HepG2 (cell line): Measurements from ENCODE around the gene CYB5B. TPM values are rescaled to one million over a fixed set of nuclear protein-coding genes. Genes with fewer than 3 reads are reported as not detected.

Source experiments
- AGO2 ChIP-seq: fragments of 200-400 bp; formaldehyde crosslinking; optimal IDR thresholded peaks from 2 replicates; pipeline ENCODE3; 2017; ENCODE audit warnings: mild to moderate bottlenecking, low read depth, low read length, moderate library complexity
- ARNT2 ChIP-seq: sonication (generic); formaldehyde crosslinking; IDR thresholded peaks from 2 replicates; pipeline ENCODE4 v1.8.0; 2022; ENCODE audit warnings: mild to moderate bottlenecking, low read depth, missing genetic modification reagents, moderate library complexity
- CEBPB ChIP-seq: IDR thresholded peaks from 2 replicates; pipeline ENCODE4 v1.6.1; 2011; ENCODE audit warnings: low read depth, low read length, improper control_type of control experiment, borderline replicate concordance
- CREM ChIP-seq, 2 experiments: sonication (generic) in 1 of 2; formaldehyde crosslinking in 1 of 2; IDR thresholded peaks; 2 replicates each; pipeline versions ENCODE4 v1.4.0 to v1.6.1; 2016 to 2020; ENCODE audit warnings: antibody characterized with exemption in 1 of 2, mild to moderate bottlenecking in 1 of 2, missing genetic modification reagents in 1 of 2
- CTCF ChIP-seq: sonication (generic); formaldehyde crosslinking; IDR thresholded peaks from 2 replicates; pipeline ENCODE4 v1.5.0; 2020; ENCODE audit warnings: mild to moderate bottlenecking, missing genetic modification reagents, moderate library complexity
- FOSL2 ChIP-seq: sonication (generic); formaldehyde crosslinking; IDR thresholded peaks from 2 replicates; pipeline ENCODE4 v1.4.0; 2020; ENCODE audit warnings: missing genetic modification reagents
- JARID2 ChIP-seq: sonication (generic); formaldehyde crosslinking; IDR thresholded peaks from 2 replicates; pipeline ENCODE4 v1.8.1; 2023; ENCODE audit warnings: missing genetic modification reagents, inconsistent platforms; ENCODE audit not compliant: insufficient replicate concordance
- JUND ChIP-seq: sonication (generic); formaldehyde crosslinking; IDR thresholded peaks from 2 replicates; pipeline ENCODE4 v1.8.0; 2022; ENCODE audit warnings: mild to moderate bottlenecking, missing genetic modification reagents
- MAFF ChIP-seq: IDR thresholded peaks from 2 replicates; pipeline ENCODE4 v1.6.1; 2011; ENCODE audit warnings: low read depth, low read length, improper control_type of control experiment
- NRL ChIP-seq: sonication (generic); formaldehyde crosslinking; IDR thresholded peaks from 2 replicates; pipeline ENCODE4 v1.5.0; 2020; ENCODE audit warnings: missing genetic modification reagents, mild to moderate bottlenecking, moderate library complexity, borderline replicate concordance
- SALL2 ChIP-seq: sonication (generic); formaldehyde crosslinking; IDR thresholded peaks from 2 replicates; pipeline ENCODE4 v1.8.1; 2023; ENCODE audit warnings: mild to moderate bottlenecking, missing genetic modification reagents, inconsistent platforms
- SSRP1 ChIP-seq: IDR thresholded peaks from 2 replicates; pipeline ENCODE4 v1.6.1; 2016; ENCODE audit warnings: control low read depth
- TEF ChIP-seq: sonication (generic); formaldehyde crosslinking; IDR thresholded peaks from 2 replicates; pipeline ENCODE4 v1.5.0; 2020; ENCODE audit warnings: missing genetic modification reagents
- ZFAT ChIP-seq: sonication (generic); formaldehyde crosslinking; conservative IDR thresholded peaks from 2 replicates; pipeline ENCODE4 v1.8.1; 2023; ENCODE audit warnings: missing genetic modification reagents, inconsistent platforms
- ZFX ChIP-seq: sonication (generic); formaldehyde crosslinking; IDR thresholded peaks from 2 replicates; pipeline ENCODE4 v1.4.0; 2020; ENCODE audit warnings: mild to moderate bottlenecking, low read depth, missing genetic modification reagents, moderate library complexity
- ZNF687 ChIP-seq: sonication (generic); formaldehyde crosslinking; IDR thresholded peaks from 2 replicates; pipeline ENCODE4 v1.5.1; 2020; ENCODE audit warnings: mild to moderate bottlenecking, missing genetic modification reagents, moderate library complexity
- ZNF7 ChIP-seq: IDR thresholded peaks from 2 replicates; pipeline ENCODE4 v1.6.1; 2016; ENCODE audit warnings: missing biosample characterization, missing genetic modification reagents
- polyA plus RNA-seq, 8 experiments: library from polyadenylated mRNA; depleted of rRNA in 3 of 8; stranded (reverse) in 7 of 8; unstranded in 1 of 8; fragments of >200 nt; fragmentation: Illumina TruSeq in 4 of 8; extraction: Trizol in 4 of 8; gene quantifications; 2 replicates each; pipeline versions ENCODE4 v1.2.1 to v1.2.3, GENCODE V29; 2011 to 2016; ENCODE audit warnings: low read depth in 4 of 8, missing spikeins in 1 of 8, mixed read lengths in 1 of 8; ENCODE audit not compliant: insufficient read depth in 1 of 8
- total RNA-seq, 5 experiments: library from RNA; depleted of rRNA; stranded (reverse); fragments of >200 nt; fragmentation: Illumina TruSeq; extraction: Trizol; gene quantifications; 2 replicates each; pipeline ENCODE4 v1.2.3, GENCODE V29; 2016; ENCODE audit warnings: low read depth in 1 of 5
- TF ChIP-seq, protein P1 (sequence below): sonication (generic); formaldehyde crosslinking; IDR thresholded peaks from 2 replicates; pipeline ENCODE4 v1.8.1; 2023; ENCODE audit warnings: mild to moderate bottlenecking, inconsistent platforms, moderate library complexity, missing genetic modification reagents, borderline replicate concordance
- TF ChIP-seq, protein P2 (sequence below): sonication (generic); formaldehyde crosslinking; IDR thresholded peaks from 2 replicates; pipeline ENCODE4 v1.4.0; 2020; ENCODE audit warnings: missing genetic modification reagents

Gene CYB5B
- total and polyA plus RNA-seq, 2 of the 13 experiments (the other 11 are each of a cell fraction or from before 2014, with no cell fraction given) = 234 to 432 TPM

GRCh38 chr16:69396187-69397061 is 28.0 kb upstream of the CYB5B start (continued):
- TF ChIP-seq ZFX (CRISPR knock-in tag) (peak; percentile 88), ZNF7 (CRISPR knock-in tag) (no peak), CREM (IDR thresholded peaks at IDR 0.05) (peak; percentile 94), CREM (CRISPR knock-in tag; IDR thresholded peaks at IDR 0.05) (peak; percentile 38; the same call in 1 of the 2 replicates), CEBPB (peak; percentile 97), ARNT2 (0 out of 2 replicates have a peak, but pooled peaks have one; percentile 27), MAFF (peak; percentile 100), CTCF (CRISPR knock-in tag) (peak; percentile 80), JUND (CRISPR knock-in tag) (peak; percentile 54), ZFAT (CRISPR knock-in tag) (no peak), ZNF687 (CRISPR knock-in tag) (no peak), FOSL2 (CRISPR knock-in tag) (peak; percentile 75), NRL (CRISPR knock-in tag) (no peak), TEF (no peak), JARID2 (CRISPR knock-in tag) (peak; percentile 10), AGO2 (no peak), SALL2 (CRISPR knock-in tag) (no peak), SSRP1 (CRISPR knock-in tag) (peak; percentile 98)
- TF ChIP-seq, protein P1, sequence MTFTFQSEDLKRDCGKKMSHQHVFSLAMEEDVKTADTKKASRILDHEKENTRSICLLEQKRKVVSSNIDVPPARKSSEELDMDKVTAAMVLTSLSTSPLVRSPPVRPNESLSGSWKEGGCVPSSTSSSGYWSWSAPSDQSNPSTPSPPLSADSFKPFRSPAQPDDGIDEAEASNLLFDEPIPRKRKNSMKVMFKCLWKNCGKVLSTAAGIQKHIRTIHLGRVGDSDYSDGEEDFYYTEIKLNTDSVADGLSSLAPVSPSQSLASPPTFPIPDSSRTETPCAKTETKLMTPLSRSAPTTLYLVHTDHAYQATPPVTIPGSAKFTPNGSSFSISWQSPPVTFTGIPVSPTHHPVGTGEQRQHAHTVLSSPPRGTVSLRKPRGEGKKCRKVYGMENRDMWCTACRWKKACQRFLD (CRISPR knock-in tag) = no peak
- TF ChIP-seq, protein P2, sequence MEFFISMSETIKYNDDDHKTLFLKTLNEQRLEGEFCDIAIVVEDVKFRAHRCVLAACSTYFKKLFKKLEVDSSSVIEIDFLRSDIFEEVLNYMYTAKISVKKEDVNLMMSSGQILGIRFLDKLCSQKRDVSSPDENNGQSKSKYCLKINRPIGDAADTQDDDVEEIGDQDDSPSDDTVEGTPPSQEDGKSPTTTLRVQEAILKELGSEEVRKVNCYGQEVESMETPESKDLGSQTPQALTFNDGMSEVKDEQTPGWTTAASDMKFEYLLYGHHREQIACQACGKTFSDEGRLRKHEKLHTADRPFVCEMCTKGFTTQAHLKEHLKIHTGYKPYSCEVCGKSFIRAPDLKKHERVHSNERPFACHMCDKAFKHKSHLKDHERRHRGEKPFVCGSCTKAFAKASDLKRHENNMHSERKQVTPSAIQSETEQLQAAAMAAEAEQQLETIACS (CRISPR knock-in tag) = no peak
